ENCODE results near the gene NALCN. TPM values are rescaled to one million over a fixed set of nuclear protein-coding genes. Genes with fewer than 3 reads are reported as not detected.

The NALCN gene
- total RNA-seq, 1 donor from 2014 or later = 0.83 TPM

DNA sequence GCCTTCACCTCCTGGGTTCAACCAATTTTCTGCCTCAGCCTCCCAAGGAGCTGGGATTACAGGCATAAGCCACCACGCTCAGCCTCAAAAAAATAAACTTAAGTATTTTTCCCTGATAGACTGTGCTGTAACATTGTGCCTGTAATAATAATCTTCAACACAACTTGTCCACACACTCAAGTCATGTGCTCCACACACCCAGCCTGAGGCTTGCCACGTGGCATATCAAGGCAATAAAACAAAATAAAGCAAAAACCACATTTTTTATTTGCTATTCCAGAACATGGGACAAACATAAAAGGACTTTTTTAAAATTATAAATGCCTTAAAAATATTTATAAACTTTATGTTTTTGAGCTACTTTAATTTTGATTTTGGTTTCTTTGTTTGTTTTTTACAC is 115.8 kb downstream of the NALCN start:
- TF ChIP-seq, protein P1, sequence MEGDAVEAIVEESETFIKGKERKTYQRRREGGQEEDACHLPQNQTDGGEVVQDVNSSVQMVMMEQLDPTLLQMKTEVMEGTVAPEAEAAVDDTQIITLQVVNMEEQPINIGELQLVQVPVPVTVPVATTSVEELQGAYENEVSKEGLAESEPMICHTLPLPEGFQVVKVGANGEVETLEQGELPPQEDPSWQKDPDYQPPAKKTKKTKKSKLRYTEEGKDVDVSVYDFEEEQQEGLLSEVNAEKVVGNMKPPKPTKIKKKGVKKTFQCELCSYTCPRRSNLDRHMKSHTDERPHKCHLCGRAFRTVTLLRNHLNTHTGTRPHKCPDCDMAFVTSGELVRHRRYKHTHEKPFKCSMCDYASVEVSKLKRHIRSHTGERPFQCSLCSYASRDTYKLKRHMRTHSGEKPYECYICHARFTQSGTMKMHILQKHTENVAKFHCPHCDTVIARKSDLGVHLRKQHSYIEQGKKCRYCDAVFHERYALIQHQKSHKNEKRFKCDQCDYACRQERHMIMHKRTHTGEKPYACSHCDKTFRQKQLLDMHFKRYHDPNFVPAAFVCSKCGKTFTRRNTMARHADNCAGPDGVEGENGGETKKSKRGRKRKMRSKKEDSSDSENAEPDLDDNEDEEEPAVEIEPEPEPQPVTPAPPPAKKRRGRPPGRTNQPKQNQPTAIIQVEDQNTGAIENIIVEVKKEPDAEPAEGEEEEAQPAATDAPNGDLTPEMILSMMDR (IDR thresholded peaks at IDR 0.05) = no peak
- Histone ChIP-seq H3K4me1 (no peaks in the 10 kb centered on the region), H3K36me3 (no peaks in the 10 kb centered on the region), H3K27me3 (ENCODE audit: low read depth) (no peaks in the 10 kb centered on the region), H3K9me3 (no peaks in the 10 kb centered on the region), H3K4me3 (no peak overlapping the region), H3K27ac (no peak overlapping the region)
- DNase-seq (no peak), ATAC-seq (no peak)
- intact Hi-C loops (cut with DNase I) = no loop called here

- TF ChIP-seq, protein P1 (IDR thresholded peaks at IDR 0.05) = no peak
- no peak overlapping the region for H3K4me3 ChIP-seq
- H3K27me3 ChIP-seq (ENCODE audit: low read depth) = no peaks in the 10 kb centered on the region
- no peak overlapping the region for H3K27ac ChIP-seq
- no peaks in the 10 kb centered on the region for H3K36me3 ChIP-seq
- DNase-seq = no peak
- H3K4me1 ChIP-seq = no peaks in the 10 kb centered on the region
- no peak for ATAC-seq
- no peaks in the 10 kb centered on the region for H3K9me3 ChIP-seq
- intact Hi-C loops (cut with DNase I) = no loop called here
These were observed 117.8 kb downstream of the NALCN start for GRCh38 chr13:101298517-101298916.

GRCh38 chr13:101297794-101298193 is 118.5 kb downstream of the NALCN start:
- Histone ChIP-seq H3K4me3 (no peak overlapping the region), H3K36me3 (no peaks in the 10 kb centered on the region), H3K27ac (no peak overlapping the region), H3K4me1 (no peaks in the 10 kb centered on the region), H3K27me3 (ENCODE audit: low read depth) (no peaks in the 10 kb centered on the region), H3K9me3 (no peaks in the 10 kb centered on the region)
- intact Hi-C loops (cut with DNase I) = no loop called here
- DNase-seq (no peak), ATAC-seq (no peak)
- TF ChIP-seq, protein P1 (IDR thresholded peaks at IDR 0.05) = no peak

GRCh38 chr13:101292711-101293110 is 123.6 kb downstream of the NALCN start:
- H3K36me3 ChIP-seq = no peaks in the 10 kb centered on the region
- intact Hi-C loops (cut with DNase I) = no loop called here
- H3K27me3 ChIP-seq (ENCODE audit: low read depth) = no peaks in the 10 kb centered on the region
- H3K4me3 ChIP-seq = no peak overlapping the region
- H3K4me1 ChIP-seq = no peaks in the 10 kb centered on the region
- no peak for DNase-seq
- no peak overlapping the region for H3K27ac ChIP-seq
- no peaks in the 10 kb centered on the region for H3K9me3 ChIP-seq
- ATAC-seq = no peak
- TF ChIP-seq, protein P1 (IDR thresholded peaks at IDR 0.05) = no peak

- no peaks in the 10 kb centered on the region for H3K4me1 ChIP-seq
- no peaks in the 10 kb centered on the region for H3K9me3 ChIP-seq
- H3K27ac ChIP-seq = no peak overlapping the region
- ATAC-seq (no peak), DNase-seq (no peak)
- intact Hi-C loops (cut with DNase I) = no loop called here
- H3K36me3 ChIP-seq = no peaks in the 10 kb centered on the region
- H3K4me3 ChIP-seq = no peak overlapping the region
- TF ChIP-seq, protein P1 (IDR thresholded peaks at IDR 0.05) = no peak
- no peaks in the 10 kb centered on the region for H3K27me3 ChIP-seq (ENCODE audit: low read depth)
These were observed 124.4 kb downstream of the NALCN start for GRCh38 chr13:101291646-101292515.
